8988T (cell line): Measurements from ENCODE around the gene NTMT2.
"Not testable (repeated sequence)": the region's sequence is repeated elsewhere in the genome, so short reads cannot be mapped to it uniquely, and the experiment has no call there.

Experiments
- DNase-seq: peaks from one replicate; pipeline ENCODE4 v3.0.0; 2011

The NTMT2 gene

GRCh38 chr1:170157820-170158219 lies 12.1 kb downstream of the NTMT2 start:
- no peak for DNase-seq

DNA sequence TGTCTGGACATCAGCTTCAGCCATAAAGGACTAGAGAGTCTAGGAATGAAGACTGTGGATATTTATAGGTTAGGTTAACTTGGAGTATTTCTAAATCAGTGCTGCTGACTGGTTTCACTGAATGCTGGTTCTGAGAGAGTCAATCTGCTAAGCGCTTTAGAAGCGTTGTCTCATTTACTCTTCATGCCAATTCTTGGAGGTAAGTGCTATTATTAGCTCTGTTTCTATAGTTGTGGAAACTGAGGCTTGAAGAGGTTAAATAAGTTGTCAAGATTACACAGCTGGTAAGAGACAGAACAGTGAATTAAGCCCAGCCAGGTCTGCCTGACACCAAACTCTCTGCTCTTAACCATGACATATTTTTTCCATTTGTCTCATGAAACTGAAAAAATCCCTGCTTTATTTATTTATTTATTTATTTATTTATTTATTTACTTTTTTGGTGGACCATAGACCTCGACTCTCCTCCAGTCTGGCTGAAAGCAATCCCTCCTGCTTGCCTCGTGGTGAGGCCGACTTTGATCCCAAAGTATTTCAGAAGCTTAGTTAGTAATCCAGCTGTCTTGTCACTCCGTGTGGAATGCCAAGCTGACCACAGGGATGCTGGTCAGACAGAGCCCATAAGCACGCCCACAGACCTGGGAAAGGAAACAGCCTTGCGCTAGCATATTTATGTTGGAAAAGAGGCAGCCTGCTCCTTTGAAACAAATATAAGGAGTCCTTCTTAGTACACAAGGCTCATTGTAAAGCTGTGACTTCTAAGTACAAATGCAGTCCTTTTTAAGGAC lies 16.9 kb downstream of the NTMT2 start:
- DNase-seq, result no peak

- DNase-seq, result no peak
Observed at GRCh38 chr1:170164103-170164763, 18.5 kb downstream of the NTMT2 start.

- DNase-seq, result no peak
Observed at GRCh38 chr1:170166518-170167180, 20.9 kb downstream of the NTMT2 start.

DNA sequence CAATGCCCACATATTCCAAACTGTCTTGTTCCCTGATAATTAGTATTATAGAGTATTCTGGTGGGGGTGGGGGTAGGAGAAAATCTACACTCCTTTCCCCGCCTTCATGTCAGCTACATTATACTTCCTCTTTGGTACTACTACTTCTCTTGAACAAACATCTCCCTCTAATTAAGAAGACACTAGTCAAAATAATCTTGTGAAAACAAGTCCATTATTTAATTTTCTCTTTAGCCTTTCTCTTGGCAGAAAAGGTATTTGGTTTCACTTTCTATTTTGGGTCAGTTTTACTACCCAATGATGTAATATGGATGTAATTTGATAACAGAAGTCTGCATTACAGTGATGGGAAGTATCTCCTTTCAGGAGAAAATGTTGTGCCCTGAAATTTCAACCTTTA lies 22.5 kb downstream of the NTMT2 start:
- DNase-seq, result no peak

DNA sequence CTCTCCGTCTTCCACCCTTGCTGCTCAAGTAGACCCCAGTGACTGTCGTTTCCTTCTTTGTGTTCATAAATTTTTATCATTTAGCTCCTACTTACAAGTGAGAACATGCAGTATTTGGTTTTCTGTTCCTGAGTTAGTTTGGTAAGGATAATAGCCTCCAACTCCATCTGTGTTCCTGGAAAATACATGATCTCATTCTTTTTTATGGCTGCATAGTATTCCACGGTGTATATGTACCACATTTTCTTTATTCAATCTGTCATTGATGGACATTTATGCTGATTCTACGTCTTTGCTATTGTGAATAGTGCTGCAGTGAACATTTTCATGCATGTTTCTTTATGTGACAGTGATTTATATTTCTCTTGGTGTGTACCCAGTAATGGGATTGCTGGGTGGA lies 24.8 kb downstream of the NTMT2 start:
- not testable (repeated sequence) for DNase-seq

DNA sequence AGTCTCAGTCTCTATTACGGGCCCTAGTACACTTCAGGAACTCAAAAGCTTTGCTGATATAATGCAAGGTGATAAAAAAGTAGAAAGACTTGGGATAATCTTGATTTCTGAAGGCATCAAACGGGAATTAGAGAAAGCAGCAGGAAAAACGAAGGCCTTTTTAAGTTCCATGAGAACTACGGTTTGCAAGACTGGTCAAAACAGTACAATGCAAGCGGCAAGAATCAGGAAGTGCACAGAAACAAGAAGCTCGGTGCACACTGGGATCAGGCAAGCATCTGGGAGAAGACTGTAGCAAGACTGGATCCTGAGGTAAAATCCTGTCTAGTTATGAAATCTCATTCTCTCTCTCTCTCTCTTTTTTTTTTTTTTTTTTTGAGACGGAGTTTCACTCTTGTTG lies 28.6 kb downstream of the NTMT2 start:
- no peak for DNase-seq

GRCh38 chr1:170175041-170175440 lies 29.3 kb downstream of the NTMT2 start:
- DNase-seq, result no peak

GRCh38 chr1:170175484-170175883 lies 29.7 kb downstream of the NTMT2 start:
- no peak for DNase-seq

GRCh38 chr1:170176772-170177171 lies 31.0 kb downstream of the NTMT2 start:
- no peak for DNase-seq

- no peak for DNase-seq
Observed at GRCh38 chr1:170182442-170182841, 36.7 kb downstream of the NTMT2 start.

GRCh38 chr1:170192546-170192945 lies 46.8 kb downstream of the NTMT2 start:
- no peak for DNase-seq

- no peak for DNase-seq
Observed at GRCh38 chr1:170194451-170194850, 48.7 kb downstream of the NTMT2 start.

DNA sequence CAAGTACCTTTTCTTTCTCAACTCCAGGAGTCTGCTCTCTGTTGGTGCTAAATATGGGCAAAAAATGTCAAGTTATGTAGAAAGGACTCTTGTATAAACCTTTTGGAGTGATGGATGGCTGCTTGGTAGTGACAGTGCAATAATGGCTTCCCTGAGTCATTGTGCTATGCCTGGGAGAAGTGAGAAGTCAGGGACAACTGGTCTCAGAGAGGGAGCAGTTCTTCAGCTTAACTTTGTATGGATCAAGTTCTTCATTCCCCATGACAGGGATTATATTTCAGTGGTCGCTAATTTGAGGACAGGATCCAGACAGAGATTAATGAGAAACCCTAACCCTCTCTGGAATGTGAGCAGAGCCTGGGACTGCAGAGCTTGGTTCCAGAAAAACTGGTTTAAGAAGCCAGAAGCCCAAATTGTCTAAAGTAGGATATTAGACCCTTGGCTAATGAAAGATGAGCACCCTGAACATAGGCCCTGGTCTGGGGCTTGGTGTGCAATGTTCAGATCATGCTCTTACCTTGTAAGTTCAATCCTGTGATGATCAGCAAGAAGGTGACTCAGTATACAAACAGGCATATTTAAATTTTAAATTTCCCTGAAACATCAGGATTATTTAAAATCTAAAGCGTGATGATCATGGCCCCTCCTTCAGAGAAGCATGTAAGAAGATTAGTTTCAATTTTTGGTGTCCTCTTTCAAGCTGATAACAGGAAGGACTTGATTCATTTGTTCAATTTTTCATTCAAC lies 50.9 kb downstream of the NTMT2 start:
- no peak for DNase-seq

DNA sequence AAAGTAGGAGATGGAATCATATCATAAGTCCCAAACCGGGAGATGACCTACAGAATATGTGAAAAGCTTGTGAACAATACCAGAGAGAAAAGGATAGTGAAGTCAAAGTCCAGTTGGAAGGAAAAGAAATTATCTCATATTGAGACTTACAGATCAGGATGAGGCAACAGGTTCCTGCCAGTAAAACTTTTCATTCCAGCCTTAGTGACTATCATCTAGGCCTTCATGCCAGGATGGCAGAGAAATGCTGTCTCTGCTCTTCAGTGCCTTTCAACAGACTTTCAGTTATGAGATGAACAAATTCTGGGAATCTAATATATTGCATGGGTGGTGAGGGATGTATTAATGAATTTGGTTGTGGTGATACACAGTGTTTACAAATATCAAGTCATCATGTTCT lies 52.3 kb downstream of the NTMT2 start:
- DNase-seq, result no peak

GRCh38 chr1:170198584-170198983 lies 52.8 kb downstream of the NTMT2 start:
- no peak for DNase-seq

DNA sequence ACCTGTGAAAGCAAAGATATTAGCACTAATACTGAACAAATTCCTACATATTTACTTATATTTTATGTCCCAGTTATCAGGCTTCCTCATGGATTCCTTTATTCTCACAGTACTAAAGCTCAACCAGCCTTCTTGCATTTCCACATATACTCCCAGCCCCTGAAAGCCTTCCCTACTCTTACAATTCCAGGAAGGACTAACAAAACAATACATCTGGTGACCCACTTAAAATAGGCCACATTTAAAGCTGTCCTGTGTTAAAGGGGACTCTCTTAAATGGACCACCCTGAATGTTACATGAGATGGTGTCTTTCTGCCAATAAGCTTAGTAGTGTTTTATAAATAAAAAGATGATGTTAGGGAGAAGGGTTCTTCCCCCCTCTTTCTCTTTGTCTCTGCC lies 54.4 kb downstream of the NTMT2 start:
- DNase-seq, result no peak

DNA sequence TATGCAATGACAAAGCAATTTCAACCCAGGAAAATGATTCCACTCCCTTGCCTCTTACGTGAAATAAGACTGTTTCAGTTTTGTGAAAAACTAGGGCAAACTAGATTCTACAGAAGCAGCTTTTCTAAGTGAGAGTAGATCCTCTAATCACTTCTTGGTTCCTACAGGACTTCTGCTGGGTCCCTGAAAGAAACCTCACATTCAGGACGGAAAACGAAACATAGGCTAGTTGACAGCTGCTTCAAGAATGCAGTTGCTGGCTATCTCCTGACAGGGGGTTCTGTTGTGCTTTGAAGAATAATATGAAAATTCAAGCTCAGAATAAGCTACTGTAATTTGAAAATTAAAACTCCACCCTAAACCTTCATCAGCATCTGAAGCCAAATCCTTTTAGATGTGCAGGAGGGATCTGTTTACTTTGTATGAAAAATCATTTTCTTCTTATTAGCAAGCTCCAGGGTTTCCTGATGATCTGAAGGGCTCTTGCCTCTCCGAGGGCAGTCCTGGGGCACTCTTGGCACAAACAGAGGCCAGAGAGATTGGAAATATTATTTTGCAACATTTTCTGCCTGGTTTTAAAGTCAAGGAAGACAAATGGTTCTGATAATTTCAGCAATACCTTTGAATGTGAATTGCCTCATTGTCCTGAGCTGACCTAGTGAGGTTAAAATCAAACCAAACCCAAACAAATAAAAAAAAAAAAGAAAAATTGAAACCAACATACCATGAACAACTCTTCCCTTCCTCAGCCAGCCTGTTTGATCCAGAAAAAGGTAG lies 55.0 kb downstream of the NTMT2 start:
- DNase-seq, result no peak

- DNase-seq, result no peak
Observed at GRCh38 chr1:170203693-170204092, 57.9 kb downstream of the NTMT2 start.

DNA sequence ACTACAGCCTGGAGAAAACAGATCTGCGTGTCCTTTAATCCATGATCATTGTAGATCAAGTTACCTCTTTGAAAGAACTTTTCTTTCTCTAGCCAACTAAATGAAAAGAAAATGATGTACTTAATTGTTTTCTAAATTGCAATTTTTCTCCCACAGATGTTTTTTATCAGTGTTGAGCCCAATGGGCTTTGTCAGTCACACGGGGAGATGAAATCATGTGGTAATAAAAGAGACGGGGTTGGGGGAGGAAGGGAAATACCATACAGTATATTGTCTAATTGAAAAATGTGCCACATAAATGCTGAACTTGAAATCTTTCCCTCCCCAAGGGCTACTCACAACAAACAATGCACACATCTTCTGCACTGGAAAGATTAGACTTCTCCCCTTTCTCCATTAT lies 58.4 kb downstream of the NTMT2 start:
- no peak for DNase-seq

GRCh38 chr1:170205301-170205700 lies 59.5 kb downstream of the NTMT2 start:
- no peak for DNase-seq

DNA sequence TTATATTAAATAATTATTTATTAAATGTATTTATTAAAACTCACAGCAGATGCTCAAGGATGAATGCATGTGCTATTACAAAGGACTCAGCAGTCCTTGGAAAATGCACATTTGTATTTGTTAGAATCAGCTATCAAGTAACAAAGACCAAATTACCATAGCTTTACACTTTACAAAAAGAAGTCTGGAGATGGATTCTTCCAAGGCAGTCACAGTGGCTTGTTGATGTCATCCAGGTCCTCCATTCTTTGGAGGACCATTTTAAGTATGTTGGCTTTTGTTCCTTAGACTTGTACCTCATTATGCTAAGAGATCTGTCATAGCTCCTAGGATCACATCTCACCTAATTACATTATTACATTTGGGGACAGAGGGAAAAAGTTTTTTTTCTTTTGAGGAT lies 63.4 kb downstream of the NTMT2 start:
- no peak for DNase-seq

DNA sequence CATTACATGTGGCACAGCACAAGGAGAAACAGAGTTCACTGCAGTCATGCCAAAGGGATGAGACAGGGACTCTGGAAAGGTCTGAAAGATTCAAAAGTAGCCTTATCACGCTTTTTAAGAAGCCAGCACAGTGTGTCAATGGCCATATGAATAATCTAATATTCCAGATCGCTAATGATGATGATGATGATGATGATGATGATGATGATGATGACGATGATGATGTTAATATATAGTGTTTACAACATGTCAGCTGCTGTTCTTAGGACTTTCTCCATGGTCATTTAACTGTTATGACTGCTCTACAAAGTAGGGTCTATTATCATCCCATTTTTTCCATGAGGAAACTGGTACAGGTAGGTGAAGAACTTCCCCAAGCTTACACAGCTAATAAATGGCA lies 64.4 kb downstream of the NTMT2 start:
- no peak for DNase-seq
